Measurements from ENCODE around the gene TK2.

DNA sequence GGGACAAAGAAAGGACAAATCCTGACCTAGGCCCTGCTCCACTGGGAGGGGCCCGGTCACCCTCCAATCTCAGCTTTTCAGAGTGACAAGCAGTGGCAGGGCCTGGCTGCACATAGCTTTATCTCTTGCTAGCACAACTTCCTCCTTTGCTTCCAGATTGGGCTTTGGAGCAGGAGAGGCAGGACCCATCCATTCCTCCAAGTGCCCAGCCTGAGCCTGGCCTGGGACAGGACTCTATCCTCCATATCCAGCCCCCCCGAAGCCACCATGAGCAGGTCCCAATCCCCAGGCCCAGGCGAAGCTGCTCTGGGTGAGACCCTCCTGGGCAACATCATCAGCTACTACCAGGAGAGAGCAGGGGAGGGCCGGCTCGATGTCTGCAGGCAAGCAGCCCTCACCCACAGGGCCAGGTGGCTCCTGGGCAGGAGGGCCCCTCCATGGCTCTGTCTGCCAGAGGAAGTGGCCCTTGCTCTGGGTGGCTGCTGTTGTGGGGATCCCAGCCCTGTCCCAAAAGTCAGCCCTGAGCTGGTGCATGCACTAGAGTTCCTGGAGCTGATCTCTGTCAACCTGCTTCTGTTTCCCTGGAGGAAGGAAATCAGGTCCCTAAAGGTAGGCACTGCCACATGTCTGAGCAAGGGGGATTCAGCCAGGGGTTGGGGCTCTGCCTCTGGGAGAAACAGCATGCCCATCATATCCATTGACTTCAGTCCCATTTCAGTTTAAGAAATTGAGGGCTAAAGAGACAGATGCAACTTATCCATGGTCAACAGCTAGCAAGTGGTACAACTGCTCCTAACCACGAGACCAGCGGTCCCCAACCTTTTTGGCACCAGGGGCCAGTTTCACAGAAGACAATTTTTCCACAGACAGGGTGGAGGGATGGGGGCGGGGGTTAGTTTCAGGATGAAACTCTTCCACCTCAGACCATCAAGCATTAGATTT lies 58.9 kb downstream of the TK2 start:
- TF ChIP-seq MAX (IDR thresholded peaks at IDR 0.05) (no peak), RAD21 (IDR thresholded peaks at IDR 0.05; ENCODE audit: low read depth) (no peak), CREB1 (IDR thresholded peaks at IDR 0.05; ENCODE audit: low read depth) (no peak), TCF12 (IDR thresholded peaks at IDR 0.05; ENCODE audit: low read depth) (no peak), YY1 (IDR thresholded peaks at IDR 0.05; ENCODE audit: low read depth) (no peak), NFIC (IDR thresholded peaks at IDR 0.05) (no peak), EP300 (IDR thresholded peaks at IDR 0.05; ENCODE audit: borderline replicate concordance) (no peak), CEBPB (IDR thresholded peaks at IDR 0.05) (no peak), FOXM1 (IDR thresholded peaks at IDR 0.05; ENCODE audit: borderline replicate concordance, low read depth) (no peak), TAF1 (IDR thresholded peaks at IDR 0.05; ENCODE audit: low read depth) (no peak), TEAD4 (IDR thresholded peaks at IDR 0.05) (no peak), USF1 (IDR thresholded peaks at IDR 0.05) (no peak), EGR1 (IDR thresholded peaks at IDR 0.05) (no peak)
- TF ChIP-seq, protein P1, sequence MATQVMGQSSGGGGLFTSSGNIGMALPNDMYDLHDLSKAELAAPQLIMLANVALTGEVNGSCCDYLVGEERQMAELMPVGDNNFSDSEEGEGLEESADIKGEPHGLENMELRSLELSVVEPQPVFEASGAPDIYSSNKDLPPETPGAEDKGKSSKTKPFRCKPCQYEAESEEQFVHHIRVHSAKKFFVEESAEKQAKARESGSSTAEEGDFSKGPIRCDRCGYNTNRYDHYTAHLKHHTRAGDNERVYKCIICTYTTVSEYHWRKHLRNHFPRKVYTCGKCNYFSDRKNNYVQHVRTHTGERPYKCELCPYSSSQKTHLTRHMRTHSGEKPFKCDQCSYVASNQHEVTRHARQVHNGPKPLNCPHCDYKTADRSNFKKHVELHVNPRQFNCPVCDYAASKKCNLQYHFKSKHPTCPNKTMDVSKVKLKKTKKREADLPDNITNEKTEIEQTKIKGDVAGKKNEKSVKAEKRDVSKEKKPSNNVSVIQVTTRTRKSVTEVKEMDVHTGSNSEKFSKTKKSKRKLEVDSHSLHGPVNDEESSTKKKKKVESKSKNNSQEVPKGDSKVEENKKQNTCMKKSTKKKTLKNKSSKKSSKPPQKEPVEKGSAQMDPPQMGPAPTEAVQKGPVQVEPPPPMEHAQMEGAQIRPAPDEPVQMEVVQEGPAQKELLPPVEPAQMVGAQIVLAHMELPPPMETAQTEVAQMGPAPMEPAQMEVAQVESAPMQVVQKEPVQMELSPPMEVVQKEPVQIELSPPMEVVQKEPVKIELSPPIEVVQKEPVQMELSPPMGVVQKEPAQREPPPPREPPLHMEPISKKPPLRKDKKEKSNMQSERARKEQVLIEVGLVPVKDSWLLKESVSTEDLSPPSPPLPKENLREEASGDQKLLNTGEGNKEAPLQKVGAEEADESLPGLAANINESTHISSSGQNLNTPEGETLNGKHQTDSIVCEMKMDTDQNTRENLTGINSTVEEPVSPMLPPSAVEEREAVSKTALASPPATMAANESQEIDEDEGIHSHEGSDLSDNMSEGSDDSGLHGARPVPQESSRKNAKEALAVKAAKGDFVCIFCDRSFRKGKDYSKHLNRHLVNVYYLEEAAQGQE (IDR thresholded peaks at IDR 0.05; ENCODE audit: low read depth) = no peak

Measured in Ishikawa (cell line).